HepG2 (cell line): ENCODE measurements around the gene KRTAP5-2. TPM values are rescaled to one million over a fixed set of nuclear protein-coding genes. Genes with fewer than 3 reads are reported as not detected.

Experiments used
- ATAC-seq: fragments of 200-7000 bp; cut with Tn5 transposase; 3 replicates; pipeline ENCODE4 v1.9.1; 2020; ENCODE audit warnings: mild to moderate bottlenecking, moderate library complexity
- Bru-seq: library from RNA; stranded (reverse); fragments of 400-500 nt; gene quantifications from one replicate; lab custom pipeline; 2021; lab: Mats Ljungman, UMichigan
- BruChase-seq, 2 experiments: library from RNA; stranded (reverse); fragments of 400-500 nt; gene quantifications; one replicate each; lab custom pipeline; 2021; lab: Mats Ljungman, UMichigan
- BruUV-seq: library from RNA; stranded (reverse); fragments of 400-500 nt; replicated peaks from 2 replicates; lab custom pipeline; 2021; lab: Mats Ljungman, UMichigan
- CTCF ChIA-PET: fragments of 300-600 bp; formaldehyde crosslinking; extraction: SDS; loops from one replicate; lab custom pipeline; 2021; ENCODE audit warnings: low total read pairs, inconsistent platforms, low intra/inter-chr PET ratio; lab: Yijun Ruan, JAX
- POLR2A ChIA-PET: fragments of 350-600 bp; sonication (Branson Sonifier 250); formaldehyde crosslinking; loops from one replicate; lab custom pipeline; 2020; ENCODE audit warnings: antibody characterized with exemption, inconsistent platforms; lab: Yijun Ruan, JAX
- DNase-seq: peaks from one replicate; pipeline ENCODE4 v3.0.0-alpha.2; 2015; ENCODE audit warnings: low spot score
- FAIRE-seq: peaks from 3 replicates; lab custom pipeline; 2011; peaks lifted over from hg19 to GRCh38; lab: Jason Lieb, UNC
- H2AFZ ChIP-seq: one replicate; pipeline ENCODE4 v1.6.1; 2011; ENCODE audit warnings: low read length, inconsistent platforms
- H3K27ac ChIP-seq: fragments of 300-600 bp; 3 replicates; pipeline ENCODE4 v1.8.0; 2011; ENCODE audit warnings: mixed run types, mild to moderate bottlenecking, mixed read lengths, low read length, inconsistent platforms; ENCODE audit not compliant: insufficient read depth; ENCODE audit errors: extremely low read length
- H3K27me3 ChIP-seq, 2 experiments: fragments of 200-600 bp in 1 of 2; 2 replicates in 1 of 2; 3 replicates in 1 of 2; pipeline versions ENCODE4 v1.6.0 to v1.8.0; 2011; ENCODE audit warnings: low read length in 2 of 2, mild to moderate bottlenecking in 2 of 2, moderate library complexity in 2 of 2, inconsistent platforms in 1 of 2; ENCODE audit not compliant: insufficient read depth in 2 of 2, control insufficient read depth in 1 of 2
- H3K36me3 ChIP-seq, 2 experiments: fragments of 200-600 bp in 1 of 2; replicated peaks in 1 of 2; 2 replicates in 1 of 2; 3 replicates in 1 of 2; pipeline versions ENCODE4 v1.5.1 to v1.8.0; 2011; ENCODE audit warnings: low read length in 2 of 2, inconsistent platforms in 1 of 2; ENCODE audit not compliant: insufficient read depth in 2 of 2, control insufficient read depth in 1 of 2
- H3K4me1 ChIP-seq: 2 replicates; pipeline ENCODE4 v1.5.1; 2012; ENCODE audit warnings: low read length, inconsistent platforms; ENCODE audit not compliant: insufficient read depth
- H3K4me2 ChIP-seq: 2 replicates; pipeline ENCODE4 v1.6.0; 2011; ENCODE audit warnings: low read depth, low read length, inconsistent platforms
- H3K4me3 ChIP-seq, 3 experiments: fragments of 200-600 bp in 1 of 3; sonication (generic), shearing (Covaris generic) in 1 of 3; replicated peaks in 1 of 3; 2 replicates each; pipeline ENCODE4 v1.5.1; 2011 to 2016; ENCODE audit warnings: low read length in 3 of 3, inconsistent platforms in 2 of 3, low read depth in 2 of 3, mild to moderate bottlenecking in 2 of 3, control low read depth in 1 of 3, mixed read lengths in 1 of 3; ENCODE audit not compliant: insufficient read depth in 1 of 3
- H3K79me2 ChIP-seq: one replicate; pipeline ENCODE4 v1.6.1; 2011; ENCODE audit warnings: low read length, inconsistent platforms; ENCODE audit not compliant: insufficient read depth
- H3K9ac ChIP-seq: 2 replicates; pipeline ENCODE4 v1.6.0; 2011; ENCODE audit warnings: mild to moderate bottlenecking, low read depth, low read length, inconsistent platforms; ENCODE audit not compliant: insufficient read depth
- H3K9me3 ChIP-seq: 2 replicates; pipeline ENCODE4 v1.5.1; 2012; ENCODE audit warnings: mild to moderate bottlenecking, low read length
- H4K20me1 ChIP-seq: 2 replicates; pipeline ENCODE4 v1.6.0; 2011; ENCODE audit warnings: inconsistent platforms, mild to moderate bottlenecking, low read length, moderate library complexity; ENCODE audit not compliant: insufficient read depth
- KDM5A ChIP-seq: fragments of 200-600 bp; sonication (generic); IDR thresholded peaks from 2 replicates; pipeline ENCODE4 v1.7.0; 2018; ENCODE audit warnings: antibody characterized with exemption, mild to moderate bottlenecking, low read length, borderline replicate concordance
- MXD4 ChIP-seq: IDR thresholded peaks from 2 replicates; pipeline ENCODE4 v1.6.1; 2016; ENCODE audit warnings: mild to moderate bottlenecking, missing biosample characterization, missing genetic modification reagents
- NFE2L1 ChIP-seq: sonication (generic); formaldehyde crosslinking; IDR thresholded peaks from 2 replicates; pipeline ENCODE4 v1.4.0; 2020; ENCODE audit warnings: missing genetic modification reagents, mild to moderate bottlenecking, borderline replicate concordance
- NR1H2 ChIP-seq: sonication (generic); formaldehyde crosslinking; IDR thresholded peaks from 2 replicates; pipeline ENCODE4 v1.8.1; 2022; ENCODE audit warnings: low read depth, missing genetic modification reagents, borderline replicate concordance
- REXO4 ChIP-seq: sonication (generic); formaldehyde crosslinking; IDR thresholded peaks from 2 replicates; pipeline ENCODE4 v1.8.0; 2022; ENCODE audit warnings: missing genetic modification reagents, mild to moderate bottlenecking, borderline replicate concordance
- SP1 ChIP-seq, 2 experiments: fragments of 450-650 bp in 1 of 2; sonication (generic) in 1 of 2; formaldehyde crosslinking in 1 of 2; IDR thresholded peaks; 2 replicates each; pipeline versions ENCODE4 v1.4.0 to v1.6.1; 2016 to 2020; ENCODE audit warnings: missing genetic modification reagents in 1 of 2
- ZNF30 ChIP-seq: sonication (generic); formaldehyde crosslinking; IDR thresholded peaks from 2 replicates; pipeline ENCODE4 v1.5.0; 2020; ENCODE audit warnings: mild to moderate bottlenecking, missing genetic modification reagents
- whole genome bisulfite sequencing: methylation state at CpG from one replicate; pipeline ENCODE4 v1.1.6; 2017; ENCODE audit warnings: low lambda C conversion rate; 5-methylcytosine and 5-hydroxymethylcytosine counted together
- in situ Hi-C: cut with HindIII; loops from 2 replicates; pipeline ENCODE4 v1.10.0; 2017; ENCODE audit warnings: low pct_unique_long_range_greater_than_20kb; ENCODE audit not compliant: extremely low pct_ligation_motif_present
- intact Hi-C: fragments of 100-400 bp; cut with micrococcal nuclease; formaldehyde crosslinking; loops from one replicate; pipeline ENCODE4 v1.10.0; 2022; ENCODE audit not compliant: unreplicated experiment
- long read RNA-seq, 2 experiments: library from RNA in 1 of 2; library from polyadenylated mRNA in 1 of 2; stranded (forward) in 1 of 2; unstranded in 1 of 2; transcript quantifications; one replicate each; pipeline ENCODE4 v2.0.0, GENCODE V29; 2019 to 2022
- polyA minus RNA-seq, 3 experiments: library from RNA; depleted of rRNA, polyadenylated mRNA; stranded (reverse); fragments of >200 nt; gene quantifications; 2 replicates each; pipeline ENCODE4 v1.2.3, GENCODE V29; 2011; ENCODE audit warnings: low replicate concordance in 1 of 3
- polyA plus RNA-seq, 8 experiments: library from polyadenylated mRNA; depleted of rRNA in 3 of 8; stranded (reverse) in 7 of 8; unstranded in 1 of 8; fragments of >200 nt; fragmentation: Illumina TruSeq in 4 of 8; extraction: Trizol in 4 of 8; gene quantifications; 2 replicates each; pipeline versions ENCODE4 v1.2.1 to v1.2.3, GENCODE V29; 2011 to 2016; ENCODE audit warnings: low read depth in 4 of 8, missing spikeins in 1 of 8, mixed read lengths in 1 of 8; ENCODE audit not compliant: insufficient read depth in 1 of 8
- total RNA-seq, 5 experiments: library from RNA; depleted of rRNA; stranded (reverse); fragments of >200 nt; fragmentation: Illumina TruSeq; extraction: Trizol; gene quantifications; 2 replicates each; pipeline ENCODE4 v1.2.3, GENCODE V29; 2016; ENCODE audit warnings: low read depth in 1 of 5
- TF ChIP-seq, protein P1 (sequence below): sonication (generic); formaldehyde crosslinking; IDR thresholded peaks from 2 replicates; pipeline ENCODE4 v1.9.0; 2021; ENCODE audit warnings: missing genetic modification reagents, borderline replicate concordance
- TF ChIP-seq, protein P2 (sequence below): sonication (generic); formaldehyde crosslinking; IDR thresholded peaks from 2 replicates; pipeline ENCODE4 v1.5.0; 2020; ENCODE audit warnings: missing genetic modification reagents

The KRTAP5-2 gene, protein sequence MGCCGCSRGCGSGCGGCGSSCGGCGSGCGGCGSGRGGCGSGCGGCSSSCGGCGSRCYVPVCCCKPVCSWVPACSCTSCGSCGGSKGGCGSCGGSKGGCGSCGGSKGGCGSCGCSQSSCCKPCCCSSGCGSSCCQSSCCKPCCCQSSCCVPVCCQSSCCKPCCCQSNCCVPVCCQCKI
- not detected in 2 replicates for total RNA-seq (2016; rRNA removed; fragmentation: Illumina TruSeq; extraction: Trizol)
- not detected in 2 replicates for total RNA-seq (2016; cell fraction: cytosol; rRNA removed; fragmentation: Illumina TruSeq; extraction: Trizol; ENCODE audit: low read depth)
- total RNA-seq (2016; cell fraction: insoluble cytoplasmic fraction; rRNA removed; fragmentation: Illumina TruSeq; extraction: Trizol), result not detected in 2 replicates
- total RNA-seq (2016; cell fraction: membrane; rRNA removed; fragmentation: Illumina TruSeq; extraction: Trizol), result not detected in 2 replicates
- total RNA-seq (2016; cell fraction: nucleus; rRNA removed; fragmentation: Illumina TruSeq; extraction: Trizol), result not detected in 2 replicates
- polyA plus RNA-seq (2011; rRNA removed), result not detected in 2 replicates
- polyA plus RNA-seq (2011; cell fraction: cytosol; rRNA removed), result not detected in 2 replicates
- polyA plus RNA-seq (2011; cell fraction: nucleus; rRNA removed), result not detected in 2 replicates
- 0.29 and 0.55 TPM in 2 replicates for polyA plus RNA-seq (2012)
- polyA plus RNA-seq (2016; cell fraction: cytosol; fragmentation: Illumina TruSeq; extraction: Trizol; ENCODE audit: low read depth), result not detected in 2 replicates
- not detected in 2 replicates for polyA plus RNA-seq (2016; cell fraction: insoluble cytoplasmic fraction; fragmentation: Illumina TruSeq; extraction: Trizol; ENCODE audit: low read depth)
- polyA plus RNA-seq (2016; cell fraction: membrane; fragmentation: Illumina TruSeq; extraction: Trizol; ENCODE audit: low read depth), result not detected in 2 replicates
- polyA plus RNA-seq (2016; cell fraction: nucleus; fragmentation: Illumina TruSeq; extraction: Trizol; ENCODE audit: insufficient read depth, low read depth), result not detected in 2 replicates
- polyA minus RNA-seq (2011; rRNA and poly(A)+ RNA removed; ENCODE audit: low replicate concordance), result 0.21 TPM in 1 of 2 replicates, not detected in the other
- not detected in 2 replicates for polyA minus RNA-seq (2011; cell fraction: cytosol; rRNA and poly(A)+ RNA removed)
- not detected in 2 replicates for polyA minus RNA-seq (2011; cell fraction: nucleus; rRNA and poly(A)+ RNA removed)
- not detected for Bru-seq, nascent RNA
- not detected for BruChase-seq, experiment 1, labeled RNA remaining after a 6-hour chase
- not detected for BruChase-seq, experiment 2, labeled RNA remaining after a 2-hour chase
- long read RNA-seq, experiment 1, result 0 reads
- long read RNA-seq, experiment 2, result 0 reads

DNA sequence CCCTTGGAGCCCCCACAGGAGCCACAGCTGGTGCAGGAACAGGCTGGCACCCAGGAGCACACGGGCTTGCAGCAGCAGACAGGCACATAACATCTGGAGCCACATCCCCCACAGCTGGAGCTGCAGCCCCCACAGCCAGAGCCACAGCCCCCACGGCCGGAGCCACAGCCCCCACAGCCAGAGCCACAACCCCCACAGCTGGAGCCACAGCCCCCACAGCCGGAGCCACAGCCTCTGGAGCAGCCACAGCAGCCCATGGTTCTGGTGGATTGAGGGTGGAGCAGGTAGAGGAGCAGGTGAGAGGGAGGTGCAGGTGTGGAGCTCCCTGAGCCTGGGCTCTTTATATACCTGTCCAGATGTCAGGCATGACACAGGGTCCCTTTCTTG lies at the start of gene KRTAP5-2:
KRTAP5-2 (minus strand) TSS at position 301 of the 387 bp plus-strand sequence; CDS start at position 257, 44 bp downstream.
- POLR2A ChIA-PET, result no interaction called here
- no peaks in the 10 kb centered on the region for H3K36me3 ChIP-seq
- ATAC-seq (no peak), DNase-seq (no peak), FAIRE-seq (no peak)
- peaks cover 0 to 21% of the 10 kb centered on the region in 2 experiments; a peak in 3 of 5 replicates for H3K27me3 ChIP-seq
- intact Hi-C loops, result no loop called here
- no peak within 1 kb of the TSS for H3K9ac ChIP-seq
- no TSS peak for BruUV-seq
- CTCF ChIA-PET, result no interaction called here
- H3K9me3 ChIP-seq, result no peaks in the 10 kb centered on the region
- WGBS, result 0% methylated on average over 2 of the region's 4 CpGs
- peaks cover 11% of the 10 kb centered on the region for H3K4me1 ChIP-seq
- in situ Hi-C loops, result no loop called here
- H2AFZ ChIP-seq, result no peak within 1 kb of the TSS
- H4K20me1 ChIP-seq, result no peaks in the 10 kb centered on the region
- no peak within 1 kb of the TSS for H3K4me3 ChIP-seq
- TF ChIP-seq ZNF30 (CRISPR knock-in tag) (no peak), MXD4 (CRISPR knock-in tag) (no peak), REXO4 (CRISPR knock-in tag) (no peak), KDM5A (no peak), SP1 (IDR thresholded peaks at IDR 0.05) (no peak), SP1 (CRISPR knock-in tag; IDR thresholded peaks at IDR 0.05) (no peak), NFE2L1 (CRISPR knock-in tag) (no peak), NR1H2 (CRISPR knock-in tag) (no peak)
- TF ChIP-seq, protein P1, sequence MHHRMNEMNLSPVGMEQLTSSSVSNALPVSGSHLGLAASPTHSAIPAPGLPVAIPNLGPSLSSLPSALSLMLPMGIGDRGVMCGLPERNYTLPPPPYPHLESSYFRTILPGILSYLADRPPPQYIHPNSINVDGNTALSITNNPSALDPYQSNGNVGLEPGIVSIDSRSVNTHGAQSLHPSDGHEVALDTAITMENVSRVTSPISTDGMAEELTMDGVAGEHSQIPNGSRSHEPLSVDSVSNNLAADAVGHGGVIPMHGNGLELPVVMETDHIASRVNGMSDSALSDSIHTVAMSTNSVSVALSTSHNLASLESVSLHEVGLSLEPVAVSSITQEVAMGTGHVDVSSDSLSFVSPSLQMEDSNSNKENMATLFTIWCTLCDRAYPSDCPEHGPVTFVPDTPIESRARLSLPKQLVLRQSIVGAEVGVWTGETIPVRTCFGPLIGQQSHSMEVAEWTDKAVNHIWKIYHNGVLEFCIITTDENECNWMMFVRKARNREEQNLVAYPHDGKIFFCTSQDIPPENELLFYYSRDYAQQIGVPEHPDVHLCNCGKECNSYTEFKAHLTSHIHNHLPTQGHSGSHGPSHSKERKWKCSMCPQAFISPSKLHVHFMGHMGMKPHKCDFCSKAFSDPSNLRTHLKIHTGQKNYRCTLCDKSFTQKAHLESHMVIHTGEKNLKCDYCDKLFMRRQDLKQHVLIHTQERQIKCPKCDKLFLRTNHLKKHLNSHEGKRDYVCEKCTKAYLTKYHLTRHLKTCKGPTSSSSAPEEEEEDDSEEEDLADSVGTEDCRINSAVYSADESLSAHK (CRISPR knock-in tag), result no peak
- TF ChIP-seq, protein P2, sequence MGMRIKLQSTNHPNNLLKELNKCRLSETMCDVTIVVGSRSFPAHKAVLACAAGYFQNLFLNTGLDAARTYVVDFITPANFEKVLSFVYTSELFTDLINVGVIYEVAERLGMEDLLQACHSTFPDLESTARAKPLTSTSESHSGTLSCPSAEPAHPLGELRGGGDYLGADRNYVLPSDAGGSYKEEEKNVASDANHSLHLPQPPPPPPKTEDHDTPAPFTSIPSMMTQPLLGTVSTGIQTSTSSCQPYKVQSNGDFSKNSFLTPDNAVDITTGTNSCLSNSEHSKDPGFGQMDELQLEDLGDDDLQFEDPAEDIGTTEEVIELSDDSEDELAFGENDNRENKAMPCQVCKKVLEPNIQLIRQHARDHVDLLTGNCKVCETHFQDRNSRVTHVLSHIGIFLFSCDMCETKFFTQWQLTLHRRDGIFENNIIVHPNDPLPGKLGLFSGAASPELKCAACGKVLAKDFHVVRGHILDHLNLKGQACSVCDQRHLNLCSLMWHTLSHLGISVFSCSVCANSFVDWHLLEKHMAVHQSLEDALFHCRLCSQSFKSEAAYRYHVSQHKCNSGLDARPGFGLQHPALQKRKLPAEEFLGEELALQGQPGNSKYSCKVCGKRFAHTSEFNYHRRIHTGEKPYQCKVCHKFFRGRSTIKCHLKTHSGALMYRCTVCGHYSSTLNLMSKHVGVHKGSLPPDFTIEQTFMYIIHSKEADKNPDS, result no peak
- no peak within 1 kb of the TSS for H3K27ac ChIP-seq
- H3K4me2 ChIP-seq, result no peak within 1 kb of the TSS
- H3K79me2 ChIP-seq, result no peaks in the 10 kb centered on the region
